Hepatocyte (in vitro differentiated cells): ENCODE data around the gene CLTA. TPM values are rescaled to one million over a fixed set of nuclear protein-coding genes. Genes with fewer than 3 reads are reported as not detected.

Source experiments
- DNase-seq: peaks from one replicate; pipeline ENCODE4 v3.0.0-alpha.2; 2016; ENCODE audit warnings: low spot score
- H2AFZ ChIP-seq: fragments of 200-600 bp; sonication (generic); 2 replicates; pipeline ENCODE4 v1.6.0; 2016; ENCODE audit warnings: antibody characterized with exemption, mild to moderate bottlenecking
- H3K27ac ChIP-seq: fragments of 200-600 bp; sonication (generic); 2 replicates; pipeline ENCODE4 v1.5.1; 2016; ENCODE audit warnings: mild to moderate bottlenecking
- H3K27me3 ChIP-seq: fragments of 200-600 bp; sonication (generic); 2 replicates; pipeline ENCODE4 v1.6.1; 2016
- H3K36me3 ChIP-seq: fragments of 200-600 bp; sonication (generic); replicated peaks from 2 replicates; pipeline ENCODE4 v1.5.1; 2016; ENCODE audit warnings: low read depth; ENCODE audit not compliant: insufficient read depth
- H3K4me1 ChIP-seq: fragments of 200-600 bp; sonication (generic); 2 replicates; pipeline ENCODE4 v1.5.1; 2016; ENCODE audit warnings: mild to moderate bottlenecking, moderate library complexity; ENCODE audit not compliant: insufficient read depth
- H3K4me2 ChIP-seq: fragments of 200-600 bp; sonication (generic); 2 replicates; pipeline ENCODE4 v1.6.0; 2016
- H3K4me3 ChIP-seq: fragments of 200-600 bp; sonication (generic); 2 replicates; pipeline ENCODE4 v1.5.1; 2016; ENCODE audit warnings: mild to moderate bottlenecking
- H3K79me2 ChIP-seq: fragments of 200-600 bp; sonication (generic); 2 replicates; pipeline ENCODE4 v1.6.0; 2017; ENCODE audit warnings: mild to moderate bottlenecking
- H3K9me2 ChIP-seq: fragments of 200-600 bp; sonication (generic); replicated peaks from 2 replicates; pipeline ENCODE4 v1.6.0; 2017; ENCODE audit warnings: mild to moderate bottlenecking; ENCODE audit not compliant: insufficient read depth
- H3K9me3 ChIP-seq: fragments of 200-600 bp; sonication (generic); 2 replicates; pipeline ENCODE4 v1.5.1; 2016; ENCODE audit warnings: low read depth, mild to moderate bottlenecking
- H4K20me1 ChIP-seq: fragments of 200-600 bp; sonication (generic); 2 replicates; pipeline ENCODE4 v1.6.0; 2016; ENCODE audit warnings: mild to moderate bottlenecking; ENCODE audit not compliant: insufficient read depth, poor library complexity, severe bottlenecking
- CTCF ChIP-seq: fragments of 200-600 bp; sonication (generic); IDR thresholded peaks from 2 replicates; pipeline ENCODE4 v1.5.1; 2016; ENCODE audit warnings: antibody characterized with exemption, mild to moderate bottlenecking; ENCODE audit not compliant: poor library complexity
- EZH2 ChIP-seq: fragments of 200-600 bp; sonication (generic); IDR thresholded peaks from 2 replicates; pipeline ENCODE4 v1.6.1; 2016; ENCODE audit warnings: antibody characterized with exemption, mild to moderate bottlenecking, borderline replicate concordance
- EZH2phosphoT487 ChIP-seq: fragments of 200-600 bp; sonication (generic); IDR thresholded peaks from one replicate; pipeline ENCODE4 v1.6.1; 2018; ENCODE audit warnings: antibody characterized with exemption, mild to moderate bottlenecking, low read depth, moderate library complexity; ENCODE audit not compliant: unreplicated experiment, severe bottlenecking
- WGBS: methylation state at CpG from one replicate; pipeline ENCODE4 v1.1.6; 2016; ENCODE audit warnings: low lambda C conversion rate; ENCODE audit errors: missing lambda C conversion rate; 5-methylcytosine and 5-hydroxymethylcytosine counted together
- polyA plus RNA-seq: library from polyadenylated mRNA; unstranded; fragments of >200 nt; fragmentation: Nextera tagmentation; extraction: Ambion mirVana; gene quantifications from 2 replicates; pipeline ENCODE4 v1.2.1, GENCODE V29; 2016
- total RNA-seq: library from RNA; depleted of rRNA; stranded (reverse); fragments of >200 nt; gene quantifications from 2 replicates; pipeline ENCODE4 v1.2.3, GENCODE V29; 2014

Gene CLTA
- total and polyA plus RNA-seq, 2 experiments from 2014 or later, result 283 to 317 TPM

GRCh38 chr9:36249189-36249588 lies 58.5 kb downstream of the CLTA start:
- Histone ChIP-seq H3K9me3 (no peaks in the 10 kb centered on the region), H3K4me2 (no peak overlapping the region), H3K36me3 (no peaks in the 10 kb centered on the region), H3K4me1 (no peaks in the 10 kb centered on the region), H2AFZ (no peak overlapping the region), H3K79me2 (peaks cover 57% of the 10 kb centered on the region), H3K4me3 (no peak overlapping the region), H3K27ac (no peak overlapping the region), H3K27me3 (no peaks in the 10 kb centered on the region), H4K20me1 (peaks cover 16% of the 10 kb centered on the region), H3K9me2 (no peaks in the 10 kb centered on the region)
- DNase-seq, result no peak
- TF ChIP-seq EZH2phosphoT487 (no peak), CTCF (no peak), EZH2 (no peak)
- 96% methylated on average over 6 of the region's 6 CpGs for WGBS

GRCh38 chr9:36250079-36250478 lies 59.4 kb downstream of the CLTA start:
- Histone ChIP-seq H3K4me2 (no peak overlapping the region), H3K4me3 (no peak overlapping the region), H3K27ac (no peak overlapping the region), H3K4me1 (no peaks in the 10 kb centered on the region), H3K36me3 (no peaks in the 10 kb centered on the region), H3K9me2 (no peaks in the 10 kb centered on the region), H3K79me2 (peaks cover 60% of the 10 kb centered on the region), H3K9me3 (no peaks in the 10 kb centered on the region), H2AFZ (no peak overlapping the region), H4K20me1 (peaks cover 16% of the 10 kb centered on the region), H3K27me3 (no peaks in the 10 kb centered on the region)
- WGBS, result 93% methylated on average over 1 of the region's 1 CpG
- TF ChIP-seq EZH2, result no peak
- TF ChIP-seq CTCF, result no peak
- TF ChIP-seq EZH2phosphoT487, result no peak
- DNase-seq, result no peak

- no peak overlapping the region for H3K4me2 ChIP-seq
- no peak overlapping the region for H3K4me3 ChIP-seq
- no peak for DNase-seq
- no peaks in the 10 kb centered on the region for H3K9me2 ChIP-seq
- no peaks in the 10 kb centered on the region for H3K27me3 ChIP-seq
- H3K4me1 ChIP-seq, result no peaks in the 10 kb centered on the region
- H3K36me3 ChIP-seq, result no peaks in the 10 kb centered on the region
- peaks cover 16% of the 10 kb centered on the region for H4K20me1 ChIP-seq
- 100% methylated on average over 1 of the region's 1 CpG for WGBS
- TF ChIP-seq EZH2, result no peak
- no peak for TF ChIP-seq CTCF
- no peak for TF ChIP-seq EZH2phosphoT487
- H2AFZ ChIP-seq, result no peak overlapping the region
- peaks cover 72% of the 10 kb centered on the region for H3K79me2 ChIP-seq
- no peak overlapping the region for H3K27ac ChIP-seq
- no peaks in the 10 kb centered on the region for H3K9me3 ChIP-seq
These were observed 60.7 kb downstream of the CLTA start for GRCh38 chr9:36251428-36251827.
